Measurements from ENCODE around the gene PDIA6.

The PDIA6 gene

GRCh38 chr2:10778724-10779115, 33.9 kb downstream of the PDIA6 start:
- no peak for DNase-seq

- no peak for DNase-seq
Observed at GRCh38 chr2:10777842-10778723, 34.5 kb downstream of the PDIA6 start.

- no peak for DNase-seq
Observed at GRCh38 chr2:10777111-10777841, 35.3 kb downstream of the PDIA6 start.

- no peak for DNase-seq
Observed at GRCh38 chr2:10776231-10776977, 36.2 kb downstream of the PDIA6 start.

- DNase-seq: no peak
Observed at GRCh38 chr2:10775831-10776230, 36.8 kb downstream of the PDIA6 start.

- DNase-seq: no peak
Observed at GRCh38 chr2:10775021-10775780, 37.4 kb downstream of the PDIA6 start.

GRCh38 chr2:10774394-10774793, 38.2 kb downstream of the PDIA6 start:
- DNase-seq: no peak

- DNase-seq: no peak
Observed at GRCh38 chr2:10773821-10774341, 38.7 kb downstream of the PDIA6 start.

- DNase-seq: no peak
Observed at GRCh38 chr2:10772868-10773215, 39.7 kb downstream of the PDIA6 start.

GRCh38 chr2:10772201-10772867, 40.3 kb downstream of the PDIA6 start:
- DNase-seq: no peak

- no peak for DNase-seq
Observed at GRCh38 chr2:10771786-10772185, 40.8 kb downstream of the PDIA6 start.

GRCh38 chr2:10770956-10771750, 41.4 kb downstream of the PDIA6 start:
- no peak for DNase-seq

GRCh38 chr2:10768063-10768507, 44.5 kb downstream of the PDIA6 start:
- DNase-seq: no peak

GRCh38 chr2:10765914-10766313, 46.7 kb downstream of the PDIA6 start:
- no peak for DNase-seq

- DNase-seq: no peak
Observed at GRCh38 chr2:10765461-10765860, 47.1 kb downstream of the PDIA6 start.

- DNase-seq: no peak
Observed at GRCh38 chr2:10764896-10765295, 47.7 kb downstream of the PDIA6 start.

- DNase-seq: no peak
Observed at GRCh38 chr2:10764096-10764785, 48.3 kb downstream of the PDIA6 start.

- no peak for DNase-seq
Observed at GRCh38 chr2:10763461-10763800, 49.2 kb downstream of the PDIA6 start.

- DNase-seq: no peak
Observed at GRCh38 chr2:10762651-10763460, 49.7 kb downstream of the PDIA6 start.

GRCh38 chr2:10761591-10761990, 51.0 kb downstream of the PDIA6 start:
- no peak for DNase-seq

Measured in NCI-H2029 treated with DMSO at 0.1 percent for 48 hours (cell line).